ENCODE measurements around the gene TRIM2.

DNA sequence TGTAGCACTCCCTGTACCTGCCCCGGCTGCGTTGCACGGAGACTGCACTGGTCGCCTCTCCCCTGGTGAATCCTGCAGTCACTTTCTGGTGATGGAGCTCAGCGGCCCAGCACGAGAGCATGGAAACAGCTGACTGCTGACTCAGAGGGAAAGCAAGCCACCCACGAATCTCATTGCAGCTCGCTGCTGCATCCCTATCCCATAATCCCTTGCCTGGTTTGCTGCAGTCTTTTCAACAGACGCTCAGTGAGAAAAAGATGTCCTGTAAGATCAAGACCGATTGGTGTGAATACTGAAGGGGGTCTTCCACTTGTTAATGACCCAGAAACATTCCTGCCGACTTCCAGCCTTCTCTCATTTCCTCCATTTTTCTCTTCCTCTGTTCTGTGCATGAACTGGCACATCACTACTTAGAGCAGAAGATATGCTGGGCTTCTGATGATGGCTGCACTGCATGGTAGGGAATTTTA, 52.9 kb downstream of the TRIM2 start:
- TF ChIP-seq, protein P1, sequence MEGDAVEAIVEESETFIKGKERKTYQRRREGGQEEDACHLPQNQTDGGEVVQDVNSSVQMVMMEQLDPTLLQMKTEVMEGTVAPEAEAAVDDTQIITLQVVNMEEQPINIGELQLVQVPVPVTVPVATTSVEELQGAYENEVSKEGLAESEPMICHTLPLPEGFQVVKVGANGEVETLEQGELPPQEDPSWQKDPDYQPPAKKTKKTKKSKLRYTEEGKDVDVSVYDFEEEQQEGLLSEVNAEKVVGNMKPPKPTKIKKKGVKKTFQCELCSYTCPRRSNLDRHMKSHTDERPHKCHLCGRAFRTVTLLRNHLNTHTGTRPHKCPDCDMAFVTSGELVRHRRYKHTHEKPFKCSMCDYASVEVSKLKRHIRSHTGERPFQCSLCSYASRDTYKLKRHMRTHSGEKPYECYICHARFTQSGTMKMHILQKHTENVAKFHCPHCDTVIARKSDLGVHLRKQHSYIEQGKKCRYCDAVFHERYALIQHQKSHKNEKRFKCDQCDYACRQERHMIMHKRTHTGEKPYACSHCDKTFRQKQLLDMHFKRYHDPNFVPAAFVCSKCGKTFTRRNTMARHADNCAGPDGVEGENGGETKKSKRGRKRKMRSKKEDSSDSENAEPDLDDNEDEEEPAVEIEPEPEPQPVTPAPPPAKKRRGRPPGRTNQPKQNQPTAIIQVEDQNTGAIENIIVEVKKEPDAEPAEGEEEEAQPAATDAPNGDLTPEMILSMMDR (IDR thresholded peaks at IDR 0.05) = no peak
- TF ChIP-seq POLR2A (IDR thresholded peaks at IDR 0.05) = no peak

Data from thyroid gland (tissue), 4 donors.